Measurements from ENCODE around the gene MAPK8.
"Not testable (repeated sequence)": the region's sequence is repeated elsewhere in the genome, so short reads cannot be mapped to it uniquely, and the experiment has no call there.

GRCh38 chr10:48281697-48282096 is 24.8 kb upstream of the MAPK8 start:
- not testable (repeated sequence) for TF ChIP-seq USF1 (IDR thresholded peaks at IDR 0.05; ENCODE audit: borderline replicate concordance, low read depth); ELF1 (IDR thresholded peaks at IDR 0.05); SIN3A (IDR thresholded peaks at IDR 0.05; ENCODE audit: borderline replicate concordance, low read depth, low read length); FOXJ3 (CRISPR knock-in tag; IDR thresholded peaks at IDR 0.05); RCOR1 (IDR thresholded peaks at IDR 0.05; ENCODE audit: low read length); ZBTB33 (IDR thresholded peaks at IDR 0.05; ENCODE audit: borderline replicate concordance, low read depth)
- TF ChIP-seq, protein P1, sequence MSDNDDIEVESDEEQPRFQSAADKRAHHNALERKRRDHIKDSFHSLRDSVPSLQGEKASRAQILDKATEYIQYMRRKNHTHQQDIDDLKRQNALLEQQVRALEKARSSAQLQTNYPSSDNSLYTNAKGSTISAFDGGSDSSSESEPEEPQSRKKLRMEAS (IDR thresholded peaks at IDR 0.05; ENCODE audit: low read depth): not testable (repeated sequence)
- TF ChIP-seq, protein P2, sequence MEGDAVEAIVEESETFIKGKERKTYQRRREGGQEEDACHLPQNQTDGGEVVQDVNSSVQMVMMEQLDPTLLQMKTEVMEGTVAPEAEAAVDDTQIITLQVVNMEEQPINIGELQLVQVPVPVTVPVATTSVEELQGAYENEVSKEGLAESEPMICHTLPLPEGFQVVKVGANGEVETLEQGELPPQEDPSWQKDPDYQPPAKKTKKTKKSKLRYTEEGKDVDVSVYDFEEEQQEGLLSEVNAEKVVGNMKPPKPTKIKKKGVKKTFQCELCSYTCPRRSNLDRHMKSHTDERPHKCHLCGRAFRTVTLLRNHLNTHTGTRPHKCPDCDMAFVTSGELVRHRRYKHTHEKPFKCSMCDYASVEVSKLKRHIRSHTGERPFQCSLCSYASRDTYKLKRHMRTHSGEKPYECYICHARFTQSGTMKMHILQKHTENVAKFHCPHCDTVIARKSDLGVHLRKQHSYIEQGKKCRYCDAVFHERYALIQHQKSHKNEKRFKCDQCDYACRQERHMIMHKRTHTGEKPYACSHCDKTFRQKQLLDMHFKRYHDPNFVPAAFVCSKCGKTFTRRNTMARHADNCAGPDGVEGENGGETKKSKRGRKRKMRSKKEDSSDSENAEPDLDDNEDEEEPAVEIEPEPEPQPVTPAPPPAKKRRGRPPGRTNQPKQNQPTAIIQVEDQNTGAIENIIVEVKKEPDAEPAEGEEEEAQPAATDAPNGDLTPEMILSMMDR (IDR thresholded peaks at IDR 0.05): not testable (repeated sequence)
